Measurements from ENCODE around the gene DPRX.

Gene DPRX

GRCh38 chr19:53631949-53632407 lies at the start of gene DPRX:
Gene DPRX (plus strand): TSS chr19:53631999. CDS start chr19:53632107, 108 bp downstream.
- no peak within 1 kb of the TSS for H3K4me3 ChIP-seq (ENCODE audit: low read depth, low read length)
- TF ChIP-seq CTCF (IDR thresholded peaks at IDR 0.05; ENCODE audit: low read depth, low read length, missing control alignments), result no peak
- DNase-seq (ENCODE audit: low read depth), result no peak

- no peak overlapping the region for H3K4me3 ChIP-seq (ENCODE audit: low read depth, low read length)
- no peak for DNase-seq (ENCODE audit: low read depth)
- no peak for TF ChIP-seq CTCF (IDR thresholded peaks at IDR 0.05; ENCODE audit: low read depth, low read length, missing control alignments)
Observed at GRCh38 chr19:53583181-53583580, 48.6 kb upstream of the DPRX start.

- TF ChIP-seq CTCF (IDR thresholded peaks at IDR 0.05; ENCODE audit: low read depth, low read length, missing control alignments), result no peak
- no peak overlapping the region for H3K4me3 ChIP-seq (ENCODE audit: low read depth, low read length)
- no peak for DNase-seq (ENCODE audit: low read depth)
Observed at GRCh38 chr19:53586277-53586691, 45.5 kb upstream of the DPRX start.

GRCh38 chr19:53594811-53595509 lies 36.8 kb upstream of the DPRX start:
- no peak overlapping the region for H3K4me3 ChIP-seq (ENCODE audit: low read depth, low read length)
- DNase-seq (ENCODE audit: low read depth), result no peak
- no peak for TF ChIP-seq CTCF (IDR thresholded peaks at IDR 0.05; ENCODE audit: low read depth, low read length, missing control alignments)

- no peak overlapping the region for H3K4me3 ChIP-seq (ENCODE audit: low read depth, low read length)
- DNase-seq (ENCODE audit: low read depth), result no peak
- TF ChIP-seq CTCF (IDR thresholded peaks at IDR 0.05; ENCODE audit: low read depth, low read length, missing control alignments), result no peak
Observed at GRCh38 chr19:53595510-53595867, 36.3 kb upstream of the DPRX start.

- DNase-seq (ENCODE audit: low read depth), result no peak
- no peak overlapping the region for H3K4me3 ChIP-seq (ENCODE audit: low read depth, low read length)
- no peak for TF ChIP-seq CTCF (IDR thresholded peaks at IDR 0.05; ENCODE audit: low read depth, low read length, missing control alignments)
Observed at GRCh38 chr19:53596056-53596455, 35.7 kb upstream of the DPRX start.

- no peak overlapping the region for H3K4me3 ChIP-seq (ENCODE audit: low read depth, low read length)
- DNase-seq (ENCODE audit: low read depth), result no peak
- TF ChIP-seq CTCF (IDR thresholded peaks at IDR 0.05; ENCODE audit: low read depth, low read length, missing control alignments), result no peak
Observed at GRCh38 chr19:53597023-53597422, 34.8 kb upstream of the DPRX start.
